HEK293 (cell line): ENCODE results near the gene MFAP1.
A peak's percentile ranks its signal among the peaks of the same experiment; 100 is the strongest.

Source experiments
- GLIS1 ChIP-seq: fragments of 450-650 bp; formaldehyde crosslinking; IDR thresholded peaks from 2 replicates; pipeline ENCODE4 v1.5.1; 2016; ENCODE audit warnings: missing biosample characterization, missing genetic modification characterization
- HIC1 ChIP-seq: fragments of 450-650 bp; formaldehyde crosslinking; IDR thresholded peaks from 2 replicates; pipeline ENCODE4 v1.5.1; 2016; ENCODE audit warnings: missing biosample characterization, missing genetic modification characterization
- PRDM10 ChIP-seq: fragments of 450-650 bp; formaldehyde crosslinking; IDR thresholded peaks from 2 replicates; pipeline ENCODE4 v1.5.1; 2016; ENCODE audit warnings: missing biosample characterization, missing genetic modification characterization
- SETDB1 ChIP-seq: IDR thresholded peaks from one replicate; pipeline ENCODE4 v1.6.1; 2017; ENCODE audit warnings: mild to moderate bottlenecking, low read length, moderate library complexity, mixed read lengths; ENCODE audit not compliant: insufficient read length
- SP2 ChIP-seq: fragments of 450-650 bp; formaldehyde crosslinking; IDR thresholded peaks from 2 replicates; pipeline ENCODE4 v1.5.1; 2016; ENCODE audit warnings: missing biosample characterization, missing genetic modification characterization
- SP3 ChIP-seq: fragments of 450-650 bp; formaldehyde crosslinking; IDR thresholded peaks from 2 replicates; pipeline ENCODE4 v1.5.1; 2016; ENCODE audit warnings: missing biosample characterization, missing genetic modification characterization
- YY1 ChIP-seq: fragments of 450-650 bp; formaldehyde crosslinking; IDR thresholded peaks from 2 replicates; pipeline ENCODE4 v1.5.1; 2018; ENCODE audit warnings: missing biosample characterization, missing genetic modification characterization
- ZBTB17 ChIP-seq: fragments of 450-650 bp; formaldehyde crosslinking; IDR thresholded peaks from 2 replicates; pipeline ENCODE4 v1.5.1; 2016; ENCODE audit warnings: missing biosample characterization, missing genetic modification characterization
- ZBTB20 ChIP-seq: fragments of 450-650 bp; formaldehyde crosslinking; IDR thresholded peaks from 2 replicates; pipeline ENCODE4 v1.5.1; 2016; ENCODE audit warnings: missing biosample characterization, missing genetic modification characterization
- ZBTB21 ChIP-seq: fragments of 450-650 bp; formaldehyde crosslinking; IDR thresholded peaks from 2 replicates; pipeline ENCODE4 v1.5.1; 2017; ENCODE audit warnings: missing biosample characterization, missing genetic modification characterization
- ZFP69B ChIP-seq: fragments of 450-650 bp; formaldehyde crosslinking; IDR thresholded peaks from 2 replicates; pipeline ENCODE4 v1.5.1; 2016; ENCODE audit warnings: missing biosample characterization, missing genetic modification characterization
- ZNF2 ChIP-seq: fragments of 450-650 bp; formaldehyde crosslinking; IDR thresholded peaks from 2 replicates; pipeline ENCODE4 v1.5.1; 2016; ENCODE audit warnings: missing biosample characterization, missing genetic modification characterization
- ZNF24 ChIP-seq: fragments of 450-650 bp; formaldehyde crosslinking; IDR thresholded peaks from 2 replicates; pipeline ENCODE4 v1.5.1; 2016; ENCODE audit warnings: missing biosample characterization, missing genetic modification characterization
- ZNF324 ChIP-seq: fragments of 450-650 bp; formaldehyde crosslinking; IDR thresholded peaks from 2 replicates; pipeline ENCODE4 v1.5.1; 2016; ENCODE audit warnings: missing biosample characterization, missing genetic modification characterization
- ZNF335 ChIP-seq: fragments of 450-650 bp; formaldehyde crosslinking; conservative IDR thresholded peaks from 2 replicates; pipeline ENCODE4 v1.5.1; 2016; ENCODE audit warnings: missing biosample characterization, missing genetic modification characterization
- ZNF354C ChIP-seq: fragments of 450-650 bp; formaldehyde crosslinking; IDR thresholded peaks from 2 replicates; pipeline ENCODE4 v1.5.1; 2016; ENCODE audit warnings: missing biosample characterization, missing genetic modification characterization, low read depth, borderline replicate concordance
- ZNF426 ChIP-seq: fragments of 450-650 bp; formaldehyde crosslinking; IDR thresholded peaks from 2 replicates; pipeline ENCODE4 v1.5.1; 2017; ENCODE audit warnings: missing biosample characterization, missing genetic modification characterization, mild to moderate bottlenecking, inconsistent platforms, moderate library complexity
- ZNF692 ChIP-seq: fragments of 450-650 bp; formaldehyde crosslinking; IDR thresholded peaks from 2 replicates; pipeline ENCODE4 v1.5.1; 2016; ENCODE audit warnings: missing biosample characterization, missing genetic modification characterization
- ZNF707 ChIP-seq: fragments of 450-650 bp; formaldehyde crosslinking; IDR thresholded peaks from 2 replicates; pipeline ENCODE4 v1.5.1; 2016; ENCODE audit warnings: missing biosample characterization, missing genetic modification characterization
- ZNF776 ChIP-seq: fragments of 450-650 bp; formaldehyde crosslinking; IDR thresholded peaks from 2 replicates; pipeline ENCODE4 v1.5.0; 2017; ENCODE audit warnings: missing biosample characterization, missing genetic modification characterization, borderline replicate concordance

MFAP1 gene

GRCh38 chr15:43824302-43825246, at the start of gene MFAP1 (continued):
- TF ChIP-seq HIC1 (tag by site-specific recombination), result no peak
- peak; percentile 95 for TF ChIP-seq ZBTB17 (tag by site-specific recombination)
- TF ChIP-seq ZNF2 (tag by site-specific recombination), result peak; percentile 28; the same call in 1 of the 2 replicates
- peak; percentile 65; the same call in 1 of the 2 replicates for TF ChIP-seq ZNF707
- no peak for TF ChIP-seq ZNF776 (tag by site-specific recombination)
- peak; percentile 71 for TF ChIP-seq ZBTB21 (tag by site-specific recombination)
- peak; percentile 26 for TF ChIP-seq SETDB1
- peak; percentile 62 for TF ChIP-seq SP2 (tag by site-specific recombination)
- TF ChIP-seq GLIS1 (tag by site-specific recombination), result no peak
- TF ChIP-seq ZNF426, result no peak
- TF ChIP-seq ZNF24 (tag by site-specific recombination), result peak; percentile 54; the same call in 1 of the 2 replicates
- TF ChIP-seq ZFP69B (tag by site-specific recombination), result 0 out of 2 replicates have a peak, but pooled peaks have one; percentile 49
- peak; percentile 89 for TF ChIP-seq ZNF335 (tag by site-specific recombination)
- TF ChIP-seq ZNF324 (tag by site-specific recombination), result 0 out of 2 replicates have a peak, but pooled peaks have one; percentile 12
- peak; percentile 45; the same call in 1 of the 2 replicates for TF ChIP-seq ZNF692
- no peak for TF ChIP-seq ZNF354C
- TF ChIP-seq PRDM10, result peak; percentile 36
- TF ChIP-seq ZBTB20 (tag by site-specific recombination), result 0 out of 2 replicates have a peak, but pooled peaks have one; percentile 18
- peak; percentile 28; the same call in 1 of the 2 replicates for TF ChIP-seq SP3 (tag by site-specific recombination)
- TF ChIP-seq YY1 (tag by site-specific recombination), result peak; percentile 27; the same call in 1 of the 2 replicates
